ENCODE data around the gene CAV3. TPM values are rescaled to one million over a fixed set of nuclear protein-coding genes. Genes with fewer than 3 reads are reported as not detected.

Gene CAV3
- polyA plus RNA-seq, 1 donor (not counting 4 experiments of a cell fraction or from before 2014, with no cell fraction given) = not detected

- DNase-seq (ENCODE audit: low read depth, low spot score) (no peak), FAIRE-seq (no peak)
- Histone ChIP-seq H3K36me3 (ENCODE audit: control insufficient read depth in 2 of 2, extremely low read depth in 1 of 2, insufficient read depth in 2 of 2, low read length in 2 of 2) (no peaks in the 10 kb centered on the region), H3K9ac (ENCODE audit: control insufficient read depth, extremely low read depth, insufficient read depth, low read length) (no peak overlapping the region), H4K20me1 (ENCODE audit: control insufficient read depth, extremely low read depth, insufficient read depth, low read length) (no peaks in the 10 kb centered on the region), H3K79me2 (ENCODE audit: control insufficient read depth, insufficient read depth, low read length) (no peaks in the 10 kb centered on the region), H3K27ac (ENCODE audit: control insufficient read depth, insufficient read depth, low read length) (no peak overlapping the region), H3K4me2 (ENCODE audit: control insufficient read depth, extremely low read depth, insufficient read depth, low read depth, low read length) (no peak overlapping the region), H2AFZ (ENCODE audit: control insufficient read depth, low read length) (no peak overlapping the region), H3K27me3 (ENCODE audit: control insufficient read depth, extremely low read depth, insufficient read depth, low read length) (no peaks in the 10 kb centered on the region), H3K9me3 (ENCODE audit: control insufficient read depth, low read depth, low read length) (peaks cover 8% of the 10 kb centered on the region), H3K9me1 (ENCODE audit: control insufficient read depth, extremely low read depth, insufficient read depth, low read length) (no peaks in the 10 kb centered on the region), H3K4me1 (ENCODE audit: control insufficient read depth, extremely low read depth, insufficient read depth, low read length) (peaks cover 12% of the 10 kb centered on the region), H3K4me3 (ENCODE audit: control insufficient read depth in 2 of 3, extremely low read depth in 1 of 3, insufficient read depth in 2 of 3, low read depth in 1 of 3, low read length in 3 of 3) (no peak overlapping the region)
- dilution Hi-C loops (cut with MboI; ENCODE audit: extremely low pct_ligation_motif_present, low sequenced_read_pairs) = no loop called here
- TF ChIP-seq CTCF (optimal IDR thresholded peaks at IDR 0.05 in 1 of 3, IDR thresholded peaks at IDR 0.05 in 1 of 3, conservative IDR thresholded peaks at IDR 0.05 in 1 of 3; ENCODE audit: extremely low read depth in 1 of 3, insufficient read depth in 2 of 3, low read length in 3 of 3) (no peak), EZH2 (IDR thresholded peaks at IDR 0.05; ENCODE audit: low read length) (no peak)
These were observed 24.3 kb upstream of the CAV3 start for GRCh38 chr3:8709287-8709686.

DNA sequence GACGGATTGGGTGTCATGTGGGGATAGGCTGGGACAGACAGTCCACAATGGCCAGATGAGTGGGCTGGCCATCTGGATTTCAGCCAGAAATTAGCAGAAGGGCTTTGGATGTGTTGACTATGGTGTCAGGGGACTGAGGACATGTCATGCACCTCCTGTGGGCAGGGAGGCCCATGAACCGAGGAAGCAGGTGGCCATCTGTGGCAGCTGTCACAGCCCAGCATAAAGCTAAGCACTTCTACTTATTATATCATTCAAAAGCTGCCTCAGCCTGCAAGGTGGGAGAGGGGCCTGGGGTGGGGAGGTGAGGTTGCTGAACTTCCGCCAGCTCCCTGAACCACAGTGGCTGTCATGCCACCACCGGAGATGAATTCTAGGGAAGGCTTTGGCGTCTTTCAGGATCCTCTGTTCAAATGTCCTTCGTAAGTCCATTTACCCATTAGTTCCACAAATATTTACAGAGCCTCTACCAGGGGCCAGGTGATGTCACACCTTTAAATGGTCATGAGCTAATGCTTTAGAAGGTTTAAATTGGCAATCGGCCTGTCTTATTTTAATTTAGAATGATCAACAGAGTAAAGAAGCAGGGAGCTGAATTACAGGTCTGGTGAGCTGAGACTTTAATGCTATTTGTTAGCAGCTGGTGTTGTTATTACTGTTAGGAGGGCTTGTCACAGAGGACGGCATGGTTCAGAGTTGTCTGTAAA lies 23.6 kb upstream of the CAV3 start:
- no peak for FAIRE-seq
- dilution Hi-C loops (cut with MboI; ENCODE audit: extremely low pct_ligation_motif_present, low sequenced_read_pairs) = no loop called here
- Histone ChIP-seq H3K79me2 (ENCODE audit: control insufficient read depth, insufficient read depth, low read length) (no peaks in the 10 kb centered on the region), H4K20me1 (ENCODE audit: control insufficient read depth, extremely low read depth, insufficient read depth, low read length) (no peaks in the 10 kb centered on the region), H3K9ac (ENCODE audit: control insufficient read depth, extremely low read depth, insufficient read depth, low read length) (no peak overlapping the region), H3K36me3 (ENCODE audit: control insufficient read depth in 2 of 2, extremely low read depth in 1 of 2, insufficient read depth in 2 of 2, low read length in 2 of 2) (no peaks in the 10 kb centered on the region), H3K4me1 (ENCODE audit: control insufficient read depth, extremely low read depth, insufficient read depth, low read length) (peaks cover 12% of the 10 kb centered on the region), H3K27ac (ENCODE audit: control insufficient read depth, insufficient read depth, low read length) (no peak overlapping the region), H3K9me3 (ENCODE audit: control insufficient read depth, low read depth, low read length) (peaks cover 5% of the 10 kb centered on the region), H3K27me3 (ENCODE audit: control insufficient read depth, extremely low read depth, insufficient read depth, low read length) (no peaks in the 10 kb centered on the region), H2AFZ (ENCODE audit: control insufficient read depth, low read length) (no peak overlapping the region), H3K4me2 (ENCODE audit: control insufficient read depth, extremely low read depth, insufficient read depth, low read depth, low read length) (no peak overlapping the region), H3K4me3 (ENCODE audit: control insufficient read depth in 2 of 3, extremely low read depth in 1 of 3, insufficient read depth in 2 of 3, low read depth in 1 of 3, low read length in 3 of 3) (no peak overlapping the region), H3K9me1 (ENCODE audit: control insufficient read depth, extremely low read depth, insufficient read depth, low read length) (no peaks in the 10 kb centered on the region)
- no peak for DNase-seq (ENCODE audit: low read depth, low spot score)
- no peak for TF ChIP-seq CTCF (optimal IDR thresholded peaks at IDR 0.05 in 1 of 3, IDR thresholded peaks at IDR 0.05 in 1 of 3, conservative IDR thresholded peaks at IDR 0.05 in 1 of 3; ENCODE audit: extremely low read depth in 1 of 3, insufficient read depth in 2 of 3, low read length in 3 of 3)
- TF ChIP-seq EZH2 (IDR thresholded peaks at IDR 0.05; ENCODE audit: low read length) = no peak
